Lung (tissue), 12 donors: ENCODE measurements around the gene BCAM. TPM values are rescaled to one million over a fixed set of nuclear protein-coding genes. Genes with fewer than 3 reads are reported as not detected.
A peak's percentile ranks its signal among the peaks of the same experiment; 100 is the strongest.

ENCODE experiments used
- ATAC-seq: fragments of 200-7000 bp; cut with Tn5 transposase; one replicate; pipeline ENCODE4 v1.9.1; 2020; ENCODE audit warnings: moderate number of reproducible peaks; ENCODE audit not compliant: insufficient read depth, low FRiP score
- DNase-seq, 3 donors: peaks; one replicate each; pipeline ENCODE4 v3.0.0-alpha.2; 2013 to 2017
- H3K27ac ChIP-seq, 2 donors: one replicate each; pipeline ENCODE4 v1.5.1; 2013; ENCODE audit warnings: mild to moderate bottlenecking in 2 of 2, moderate library complexity in 2 of 2, control low read depth in 1 of 2, inconsistent platforms in 1 of 2, low read depth in 1 of 2, low read length in 1 of 2
- H3K27me3 ChIP-seq, 3 donors: one replicate each; pipeline ENCODE4 v1.5.1; 2013; ENCODE audit warnings: low read length in 2 of 3; ENCODE audit not compliant: control insufficient read depth in 3 of 3, insufficient read depth in 3 of 3
- H3K36me3 ChIP-seq, 4 donors: one replicate each; pipeline ENCODE4 v1.5.1; 2013; ENCODE audit warnings: low read length in 4 of 4, mild to moderate bottlenecking in 1 of 4, moderate library complexity in 1 of 4; ENCODE audit not compliant: control insufficient read depth in 4 of 4, insufficient read depth in 4 of 4
- H3K4me1 ChIP-seq, 5 donors: one replicate each; pipeline ENCODE4 v1.5.1; 2013; ENCODE audit warnings: low read length in 5 of 5, mild to moderate bottlenecking in 2 of 5, moderate library complexity in 1 of 5; ENCODE audit not compliant: control insufficient read depth in 5 of 5, insufficient read depth in 5 of 5
- H3K4me3 ChIP-seq: one replicate; pipeline ENCODE4 v1.5.1; 2013; ENCODE audit warnings: mild to moderate bottlenecking, control low read depth, moderate library complexity
- H3K9ac ChIP-seq, 2 donors: one replicate each; pipeline ENCODE4 v1.5.1; 2013; ENCODE audit warnings: low read length in 2 of 2, control low read depth in 1 of 2; ENCODE audit not compliant: insufficient read depth in 1 of 2
- H3K9me3 ChIP-seq, 4 donors: one replicate each; pipeline ENCODE4 v1.5.1; 2013; ENCODE audit warnings: low read length in 3 of 4, mild to moderate bottlenecking in 1 of 4, moderate library complexity in 1 of 4; ENCODE audit not compliant: control insufficient read depth in 4 of 4, insufficient read depth in 3 of 4
- WGBS, 2 donors: extraction: QIAGEN DNeasy Blood & Tissue Kit; methylation state at CpG; one replicate each; pipeline ENCODE4 v1.1.7; 2013; 5-methylcytosine and 5-hydroxymethylcytosine counted together
- polyA plus RNA-seq, 2 donors: library from polyadenylated mRNA; stranded (reverse); fragments of 200-250 nt; gene quantifications; one replicate each; pipeline ENCODE4 v1.2.1, GENCODE V29; 2013
- total RNA-seq, 2 donors: library from RNA; depleted of rRNA in 1 of 2; stranded (reverse); fragments of >200 nt in 1 of 2; gene quantifications; one replicate each; pipeline ENCODE4 v1.2.1, GENCODE V29; 2014 to 2021
- TF ChIP-seq, protein P1 (sequence below): IDR thresholded peaks from 2 replicates; pipeline ENCODE4 v1.5.1; 2012; ENCODE audit warnings: mild to moderate bottlenecking; ENCODE audit errors: control extremely low read depth, extremely low read depth
- donor health status: control.
- donor health status: control.
- donor health status: Bipolar disorder and iron deficiency.
- donor health status: healthy.
- donor health status: DM: yes; HTN: yes; CAD: no.

The BCAM gene
- total and polyA plus RNA-seq, 4 donors, result 59.2 to 225 (median 185) TPM

DNA sequence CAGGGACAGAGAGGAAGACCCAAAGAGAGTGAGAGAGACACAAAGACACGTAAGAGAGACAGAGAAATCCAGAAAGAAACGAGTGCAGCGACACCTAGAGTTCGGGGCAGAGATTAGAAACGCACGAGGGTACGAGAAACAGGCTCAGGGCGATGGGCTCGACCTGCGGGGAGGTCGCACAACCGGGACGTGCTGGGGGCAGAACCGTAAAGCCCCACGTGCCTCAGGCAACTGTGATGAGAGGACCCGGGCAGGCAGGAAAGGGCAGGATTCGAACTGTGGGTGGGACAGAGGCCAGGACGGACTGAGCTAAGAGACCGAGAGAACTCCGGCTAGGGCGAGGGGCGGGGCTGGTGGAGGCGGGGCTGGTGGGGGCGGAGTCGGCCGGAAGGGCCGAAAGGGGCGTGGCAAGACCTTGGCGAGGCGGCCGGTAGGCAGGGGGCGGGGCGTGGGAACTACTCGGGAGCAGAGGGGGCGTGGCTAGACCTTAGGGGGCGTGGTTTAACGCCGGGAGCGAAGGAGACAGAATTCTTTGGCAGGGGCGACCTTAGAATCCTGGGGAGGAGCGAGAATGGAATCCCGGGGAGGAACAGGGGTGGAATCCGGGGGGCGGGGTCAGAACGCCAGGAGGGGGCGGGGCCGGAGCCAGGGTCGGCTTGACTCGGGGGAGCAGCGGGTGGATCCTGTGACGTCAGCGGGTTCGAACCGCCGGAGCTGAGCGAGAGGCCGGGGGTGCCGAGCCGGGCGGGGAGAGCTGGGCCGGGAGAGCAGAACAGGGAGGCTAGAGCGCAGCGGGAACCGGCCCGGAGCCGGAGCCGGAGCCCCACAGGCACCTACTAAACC lies 36.9 kb downstream of the BCAM start, which contains the start of gene NECTIN2:
NECTIN2 (plus strand) TSS at position 686 of the 843 bp plus-strand sequence. CDS start 229 bp downstream, outside the sequence.
- H3K9me3 ChIP-seq, result no peaks in the 10 kb centered on the region
- TF ChIP-seq, protein P1, sequence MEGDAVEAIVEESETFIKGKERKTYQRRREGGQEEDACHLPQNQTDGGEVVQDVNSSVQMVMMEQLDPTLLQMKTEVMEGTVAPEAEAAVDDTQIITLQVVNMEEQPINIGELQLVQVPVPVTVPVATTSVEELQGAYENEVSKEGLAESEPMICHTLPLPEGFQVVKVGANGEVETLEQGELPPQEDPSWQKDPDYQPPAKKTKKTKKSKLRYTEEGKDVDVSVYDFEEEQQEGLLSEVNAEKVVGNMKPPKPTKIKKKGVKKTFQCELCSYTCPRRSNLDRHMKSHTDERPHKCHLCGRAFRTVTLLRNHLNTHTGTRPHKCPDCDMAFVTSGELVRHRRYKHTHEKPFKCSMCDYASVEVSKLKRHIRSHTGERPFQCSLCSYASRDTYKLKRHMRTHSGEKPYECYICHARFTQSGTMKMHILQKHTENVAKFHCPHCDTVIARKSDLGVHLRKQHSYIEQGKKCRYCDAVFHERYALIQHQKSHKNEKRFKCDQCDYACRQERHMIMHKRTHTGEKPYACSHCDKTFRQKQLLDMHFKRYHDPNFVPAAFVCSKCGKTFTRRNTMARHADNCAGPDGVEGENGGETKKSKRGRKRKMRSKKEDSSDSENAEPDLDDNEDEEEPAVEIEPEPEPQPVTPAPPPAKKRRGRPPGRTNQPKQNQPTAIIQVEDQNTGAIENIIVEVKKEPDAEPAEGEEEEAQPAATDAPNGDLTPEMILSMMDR, result peak; percentile 36
- peak; percentile 83 for ATAC-seq
- H3K36me3 ChIP-seq, result no peaks in the 10 kb centered on the region
- H3K4me3 ChIP-seq, result peak within 1 kb of the TSS; percentile 84
- DNase-seq, result peak; percentile 99 to 100 (median 99)
- H3K4me1 ChIP-seq, result peaks cover 3 to 28% (median 10%) of the 10 kb centered on the region in 5 donors
- peak within 1 kb of the TSS; percentile 95 to 96 for H3K27ac ChIP-seq
- no peaks in the 10 kb centered on the region for H3K27me3 ChIP-seq
- H3K9ac ChIP-seq, result peak within 1 kb of the TSS; percentile 93 to 98
- 0 to 1% methylated on average over 49 to 67 of the region's 67 CpGs for WGBS, 2 donors

DNA sequence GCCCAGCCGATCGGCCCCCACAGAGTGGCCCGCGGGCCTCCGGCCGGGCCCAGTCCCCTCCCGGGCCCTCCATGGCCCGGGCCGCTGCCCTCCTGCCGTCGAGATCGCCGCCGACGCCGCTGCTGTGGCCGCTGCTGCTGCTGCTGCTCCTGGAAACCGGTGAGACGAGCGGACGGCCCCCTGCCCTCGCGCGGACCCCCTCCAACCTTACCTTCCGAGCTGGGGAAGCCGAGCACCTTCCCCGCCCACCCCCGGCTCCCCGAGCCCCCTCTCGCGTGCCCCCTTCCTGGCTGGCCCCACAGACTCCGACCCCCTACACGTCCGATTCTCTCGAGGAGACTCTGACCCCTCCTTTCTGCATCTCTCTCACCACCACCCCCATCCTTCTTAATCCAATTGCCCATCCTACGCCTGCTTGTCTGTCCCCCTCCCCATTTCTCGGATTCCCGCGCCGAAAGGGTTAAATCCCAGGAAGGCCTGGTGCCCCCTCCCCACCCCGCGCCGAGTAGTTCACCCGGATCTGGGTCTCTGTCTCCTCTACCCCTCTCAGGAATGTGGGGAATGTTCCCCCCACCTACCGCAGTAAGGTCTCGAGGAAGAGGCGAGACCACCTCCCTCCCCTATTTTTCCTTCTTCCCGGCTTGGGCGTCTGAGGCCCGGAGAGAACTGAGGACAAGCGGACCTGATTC lies 37.7 kb downstream of the BCAM start:
- ATAC-seq (no peak), DNase-seq (peak; percentile 62 to 76 (median 73))
- TF ChIP-seq, protein P1, result no peak
- Histone ChIP-seq H3K9me3 (no peaks in the 10 kb centered on the region), H3K4me1 (peaks cover 3 to 28% (median 12%) of the 10 kb centered on the region in 5 donors), H3K27me3 (no peaks in the 10 kb centered on the region), H3K9ac (peak overlapping the region; percentile 93 to 98), H3K27ac (peak overlapping the region; percentile 95 to 96), H3K4me3 (peak overlapping the region; percentile 84), H3K36me3 (no peaks in the 10 kb centered on the region)
- 0 to 1% methylated on average over 43 to 51 of the region's 51 CpGs for WGBS, 2 donors

DNA sequence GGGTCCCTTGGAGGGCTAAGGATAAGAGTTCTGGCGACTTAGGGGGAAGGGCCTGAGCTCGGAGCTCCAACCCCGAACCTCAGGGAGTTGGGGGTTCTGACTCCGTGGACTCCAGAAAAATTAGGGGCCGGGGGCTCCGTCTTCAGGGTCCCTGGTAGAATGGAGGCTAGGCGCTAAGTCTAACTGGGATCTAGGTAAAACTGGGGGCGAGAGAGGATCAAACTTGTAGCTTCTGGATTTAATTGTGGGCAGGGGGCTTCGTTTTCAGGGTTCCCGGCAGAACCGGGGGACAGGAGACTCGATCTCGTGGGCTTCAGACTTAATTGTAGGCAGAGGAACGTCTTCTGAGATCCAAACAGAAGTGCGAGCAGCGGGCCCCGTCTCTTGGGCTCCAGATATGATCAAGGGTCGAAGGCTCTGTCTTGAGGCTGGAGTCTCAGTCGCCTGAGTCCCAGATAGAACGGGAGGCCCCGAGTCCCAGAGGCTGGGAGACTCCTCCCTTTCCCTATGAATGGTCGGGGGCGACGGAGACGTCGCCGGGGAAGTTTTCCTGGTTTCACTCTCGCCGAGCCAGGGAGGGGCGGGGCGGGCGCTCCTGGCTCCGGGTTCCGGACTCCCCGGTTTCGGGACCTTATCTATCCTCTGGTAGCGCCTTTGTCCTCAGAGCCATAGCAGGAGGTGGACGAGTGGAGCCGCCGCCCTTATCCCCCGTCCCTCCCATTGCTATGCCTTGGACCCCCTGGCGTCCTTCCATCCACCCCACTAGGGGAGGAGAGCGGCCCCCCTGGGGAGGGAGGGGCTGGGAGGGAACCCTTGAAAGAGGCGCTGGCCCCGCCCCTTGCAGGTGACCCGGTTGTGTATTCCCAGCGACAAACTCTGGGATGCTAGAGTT lies 38.5 kb downstream of the BCAM start:
- ATAC-seq, result no peak
- Histone ChIP-seq H3K9ac (peak overlapping the region; percentile 93 to 98), H3K9me3 (no peaks in the 10 kb centered on the region), H3K36me3 (peaks cover 0 to 2% (median 0%) of the 10 kb centered on the region in 4 donors), H3K4me3 (peak overlapping the region; percentile 84), H3K4me1 (peaks cover 3 to 28% (median 12%) of the 10 kb centered on the region in 5 donors), H3K27me3 (no peaks in the 10 kb centered on the region), H3K27ac (peak overlapping the region; percentile 95 to 96)
- TF ChIP-seq, protein P1, result no peak
- WGBS, 2 donors, result 1 to 2% methylated on average over 46 to 47 of the region's 47 CpGs
- peak; percentile 82 to 85 (median 83) for DNase-seq
